EL (cell line): ENCODE results near the gene PSMB5.

Experiments used
- DNase-seq: peaks from one replicate; pipeline ENCODE4 v3.0.0-alpha.2; 2016

Gene PSMB5

DNA sequence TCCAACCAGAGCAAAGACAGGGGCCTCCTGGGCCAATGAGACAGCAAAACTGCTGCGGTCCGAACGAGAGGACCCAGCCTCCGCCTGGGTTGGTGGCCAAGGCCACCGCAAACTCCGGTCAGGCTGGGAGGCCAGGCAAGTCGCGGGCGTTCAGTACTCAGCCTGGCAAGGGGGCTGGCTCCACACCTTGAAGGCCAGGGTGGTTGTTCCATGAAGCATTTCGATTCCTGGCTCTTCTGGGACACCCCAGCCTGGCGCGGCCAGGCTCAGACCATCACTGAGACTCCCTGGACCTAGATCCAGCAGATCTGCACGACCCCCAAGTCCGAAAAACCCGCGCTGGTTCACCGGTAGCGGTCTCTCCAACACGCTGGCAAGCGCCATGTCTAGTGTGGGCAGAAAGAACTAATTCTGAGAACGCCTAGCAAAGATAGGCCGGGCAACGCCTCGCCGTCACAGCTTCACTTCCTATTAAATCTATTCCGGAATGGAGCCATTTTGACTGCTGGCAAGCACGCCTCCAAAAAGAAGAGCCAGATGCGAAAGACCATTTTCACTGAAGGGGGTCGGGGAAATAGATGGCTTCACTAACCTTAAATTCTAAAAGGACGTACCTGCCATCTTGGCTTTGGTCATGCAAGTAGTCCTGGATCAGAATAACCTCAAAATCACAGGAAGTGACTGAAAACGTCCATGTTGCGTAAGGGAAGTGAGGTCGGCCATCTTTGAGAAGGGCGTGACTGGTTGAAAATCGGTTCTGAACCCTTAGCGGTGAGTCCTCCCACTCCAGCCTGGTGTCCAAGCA is at the start of gene PSMB5:
Gene PSMB5, minus strand, starts transcription at position 403 of the 805 bp plus-strand sequence. Its CDS starts 19 bp downstream, at position 384.
- peak; percentile 94 for DNase-seq

DNA sequence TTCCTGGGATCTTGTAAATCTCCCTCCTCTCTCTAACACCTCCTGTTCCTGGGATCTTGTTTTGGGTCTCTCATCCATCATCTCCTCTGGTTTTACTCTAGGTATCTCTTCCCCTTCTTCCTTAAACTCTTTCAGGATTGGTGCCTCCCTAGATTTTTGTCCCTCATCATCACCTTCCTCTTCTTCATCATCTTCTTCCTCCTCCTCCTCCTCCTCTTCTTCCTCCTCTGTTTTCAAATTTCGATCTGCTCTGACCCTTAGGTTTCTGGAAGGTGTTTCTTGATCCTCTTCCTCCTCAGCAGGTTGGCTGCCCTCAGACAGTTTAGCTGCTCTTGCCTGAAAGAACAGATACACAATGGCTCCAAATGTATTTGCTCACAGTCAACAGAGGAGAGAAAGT is 45.8 kb upstream of the PSMB5 start:
- no peak for DNase-seq

DNA sequence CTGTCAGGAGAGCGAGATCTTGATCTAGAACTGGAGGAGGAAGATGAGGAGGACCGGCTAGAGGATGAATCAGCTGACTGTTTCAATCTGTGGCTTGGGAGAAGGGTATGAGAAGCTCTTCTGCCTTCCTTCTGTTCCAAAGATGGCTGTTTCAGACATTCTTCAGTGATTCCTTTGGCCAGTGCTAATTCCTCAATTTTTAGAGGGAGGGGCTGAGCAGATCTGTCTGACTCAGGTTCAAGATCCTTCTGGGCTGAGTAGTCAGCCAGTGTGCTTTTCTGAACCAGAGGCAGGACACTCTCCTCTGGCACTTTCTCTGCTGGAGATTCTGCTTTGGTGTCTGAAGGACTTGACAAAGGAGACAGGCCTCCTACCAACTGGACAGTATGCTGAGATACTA is 45.0 kb upstream of the PSMB5 start:
- peak; percentile 65 for DNase-seq

DNA sequence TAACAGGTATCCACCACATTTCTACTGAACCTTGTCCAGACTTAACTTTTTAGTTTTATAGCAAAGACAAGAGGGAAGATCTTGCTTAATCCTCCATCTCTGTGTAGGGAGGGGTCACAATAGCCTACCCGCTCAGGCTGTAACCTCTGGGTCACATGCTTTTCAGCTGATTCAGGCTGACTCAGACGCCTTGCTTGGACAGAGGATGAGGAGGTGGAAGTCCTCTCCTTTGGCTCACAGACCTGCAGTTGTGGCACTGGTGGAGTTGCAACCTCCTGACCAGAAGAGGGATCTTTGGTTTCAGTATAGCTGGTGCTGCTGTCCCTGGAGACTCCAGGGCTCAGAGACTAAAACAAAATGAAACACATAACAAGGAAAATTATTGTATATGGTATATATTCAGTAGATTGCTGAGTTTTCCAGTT is 44.0 kb upstream of the PSMB5 start:
- DNase-seq, result peak; percentile 99

DNA sequence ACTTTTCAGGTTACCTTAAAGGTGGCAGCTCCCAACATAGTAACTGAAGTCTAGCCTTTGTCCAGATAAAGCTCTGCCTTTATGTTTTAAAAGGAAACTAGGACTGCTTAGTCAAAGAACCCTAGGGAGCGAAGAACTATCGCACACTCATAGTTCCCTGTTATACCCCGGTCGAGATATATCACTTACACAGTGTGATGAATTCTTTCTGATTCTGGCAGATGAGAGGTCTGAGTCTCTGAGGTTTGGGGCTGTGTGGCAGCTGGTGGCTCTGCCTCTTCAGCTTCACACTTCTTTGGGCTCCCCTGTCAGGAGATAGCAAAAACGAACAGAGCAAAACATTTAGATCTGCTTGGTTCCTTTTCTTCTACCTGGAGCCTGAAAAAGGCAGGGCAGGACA is 43.3 kb upstream of the PSMB5 start:
- no peak for DNase-seq

DNA sequence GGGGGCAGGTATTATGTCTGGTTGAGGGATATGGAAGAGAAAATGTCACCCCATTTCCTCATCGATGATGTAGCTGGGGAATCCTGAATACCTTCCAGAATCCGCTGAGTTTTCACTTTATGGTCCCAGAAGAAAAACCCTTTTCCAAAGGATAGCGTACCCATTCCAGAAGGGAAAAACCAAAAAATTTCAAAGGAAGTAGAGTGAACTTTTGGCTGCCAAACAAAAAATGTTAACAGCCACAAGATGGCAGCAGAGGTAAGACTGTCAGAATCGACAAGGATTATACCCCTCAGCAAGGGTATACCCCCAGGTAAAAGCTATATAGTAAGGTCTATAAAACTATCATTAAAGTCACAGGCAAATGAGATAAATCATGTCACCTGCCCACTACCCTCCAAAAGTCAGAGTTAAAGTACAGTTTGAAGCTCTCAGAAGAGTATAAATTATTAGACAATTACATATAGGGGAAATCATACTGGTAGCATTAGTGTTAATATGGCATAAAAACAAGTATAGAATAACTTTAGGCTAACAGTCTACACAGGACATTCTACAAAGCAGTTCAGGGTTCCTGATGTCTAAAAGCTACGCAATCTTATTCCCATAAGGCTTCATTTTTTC is 42.2 kb upstream of the PSMB5 start:
- peak; percentile 48 for DNase-seq

DNA sequence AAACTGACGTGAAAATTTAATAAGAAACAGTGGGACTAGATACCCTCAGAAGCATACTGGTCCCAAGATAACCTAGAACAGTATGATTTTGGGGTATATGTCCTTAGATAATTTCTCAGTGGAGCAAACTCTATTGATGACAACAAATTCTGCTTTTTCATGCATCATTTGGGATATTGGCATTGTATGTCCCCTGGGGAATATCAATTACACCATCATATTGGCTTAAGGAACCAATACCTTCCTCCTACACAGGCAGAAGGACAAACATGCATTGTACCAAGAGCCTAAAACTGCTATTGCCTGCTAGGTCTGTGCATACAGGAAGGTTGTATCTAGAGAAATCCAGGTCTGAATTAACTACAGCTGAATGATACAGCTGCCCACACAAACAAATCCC is 40.2 kb upstream of the PSMB5 start:
- no peak for DNase-seq

DNA sequence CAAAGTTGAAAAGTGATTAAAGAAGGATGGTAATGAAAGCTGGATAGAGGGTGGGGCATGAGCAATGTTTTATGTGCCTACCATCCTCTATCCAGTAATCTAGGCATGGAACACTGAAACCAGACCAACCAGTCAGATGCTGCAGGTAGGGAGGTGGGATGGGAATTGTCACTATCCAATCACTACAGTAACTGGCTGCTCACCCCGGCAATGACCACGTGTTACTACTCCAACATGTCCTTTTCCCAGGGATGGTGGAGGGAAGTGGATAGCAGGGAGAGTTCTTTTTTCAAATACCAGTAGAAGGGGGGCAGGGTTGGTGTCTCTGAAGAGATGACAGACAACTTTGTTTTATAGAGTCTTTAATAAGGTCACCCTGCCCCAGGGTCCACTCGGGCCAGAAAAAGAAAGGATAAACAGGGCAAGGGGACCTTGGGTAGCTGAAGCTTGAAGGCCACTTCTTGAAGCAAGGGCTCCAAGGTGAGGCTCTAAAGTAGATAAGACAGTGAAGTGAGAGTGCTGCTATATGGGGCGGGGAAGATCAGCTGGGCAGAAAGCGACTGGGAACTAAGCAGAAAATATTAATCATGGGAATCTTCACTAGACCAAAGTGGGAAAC is 37.3 kb upstream of the PSMB5 start:
- peak; percentile 20 for DNase-seq

DNA sequence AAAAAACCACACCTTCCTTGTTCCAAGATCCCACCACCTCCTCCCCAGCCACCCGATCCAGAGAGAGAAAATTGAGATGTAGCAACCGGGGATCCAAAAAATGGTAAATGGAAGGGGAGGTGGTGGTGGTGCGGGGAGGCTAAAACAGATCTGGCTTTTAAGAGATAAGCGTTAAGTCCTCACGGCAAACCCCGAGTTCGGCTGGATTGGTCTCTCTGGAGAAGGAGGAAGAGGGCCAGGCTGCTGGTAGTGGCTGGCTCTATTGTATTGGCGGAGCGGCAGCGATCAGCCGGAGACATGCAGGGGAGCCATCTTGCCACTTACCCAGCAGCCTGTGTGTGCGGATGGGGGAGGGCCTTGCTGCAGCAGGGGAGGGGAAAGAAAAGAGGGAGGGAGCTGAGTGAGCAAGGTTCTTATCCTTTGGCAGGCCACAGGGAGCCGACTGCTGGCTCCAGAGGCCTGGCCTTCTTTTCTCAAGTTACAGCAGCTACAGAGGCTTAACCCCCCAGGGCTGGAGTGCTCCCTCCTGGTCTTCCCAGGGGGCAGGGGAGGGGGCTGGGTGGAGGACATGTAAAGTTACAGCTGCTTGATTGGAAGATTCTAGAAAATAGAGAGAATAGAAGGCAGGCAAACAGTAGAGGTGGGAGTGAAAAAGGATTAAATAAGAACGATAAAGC is 36.7 kb upstream of the PSMB5 start:
- peak; percentile 92 for DNase-seq

DNA sequence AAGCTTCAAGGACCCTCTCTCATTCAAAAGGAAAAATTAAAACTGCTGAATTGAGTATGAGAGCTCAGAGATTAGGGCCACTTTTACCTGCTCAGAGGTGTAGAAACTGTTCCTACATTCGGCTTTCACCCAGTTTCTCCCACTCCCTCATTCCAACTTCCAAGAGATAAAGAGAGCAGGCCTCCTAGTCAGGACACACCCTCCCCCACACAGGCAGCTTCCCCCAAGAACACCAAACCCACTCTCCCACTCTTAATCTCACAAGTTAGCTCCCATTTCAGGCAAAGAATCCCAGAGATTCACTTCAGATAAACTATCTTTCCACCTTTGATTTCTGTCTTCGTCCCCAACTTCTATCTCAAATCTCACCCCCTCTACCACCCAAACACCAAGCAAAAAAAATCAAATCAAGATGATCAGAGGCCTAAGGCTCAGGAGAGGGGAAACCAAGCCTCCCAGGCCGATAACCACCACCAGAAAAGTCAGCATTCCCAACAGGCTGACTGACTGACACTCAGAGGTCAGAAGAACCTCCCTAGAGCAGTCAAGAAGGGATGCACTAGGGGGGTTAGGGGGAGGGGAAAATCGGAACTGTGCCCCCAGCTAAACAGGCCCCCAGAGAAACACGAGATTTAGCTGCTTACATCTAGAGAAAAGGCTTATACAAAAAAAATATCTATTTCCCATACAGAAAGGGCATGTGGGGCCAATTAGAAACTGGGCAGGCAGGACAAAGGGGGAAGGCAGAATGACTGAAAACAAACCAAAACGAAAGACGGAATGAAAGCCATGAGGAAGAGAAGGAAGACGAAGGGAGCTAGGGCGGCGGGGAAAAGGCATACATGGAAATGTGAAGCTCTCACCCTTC is 35.8 kb upstream of the PSMB5 start:
- DNase-seq, result peak; percentile 32

DNA sequence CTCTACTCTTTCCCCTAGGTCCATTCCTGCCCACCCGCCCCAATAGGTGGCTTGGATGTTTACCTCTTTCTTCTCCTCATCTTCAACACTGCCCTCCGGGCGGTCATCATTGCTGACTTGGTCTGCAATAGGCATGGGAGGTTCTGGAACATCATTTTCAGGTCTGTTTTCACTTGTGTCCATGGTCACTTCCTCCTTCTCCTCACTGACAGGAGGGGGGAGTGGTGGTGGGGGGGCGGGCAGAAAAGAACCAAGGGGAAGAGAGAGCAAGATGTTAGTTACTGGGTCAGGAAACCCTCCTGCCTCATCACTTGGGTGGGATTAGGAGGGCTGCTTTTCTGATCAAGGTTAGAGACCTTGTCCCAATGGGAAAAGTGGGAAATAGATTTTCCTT is 34.7 kb upstream of the PSMB5 start:
- DNase-seq, result no peak

DNA sequence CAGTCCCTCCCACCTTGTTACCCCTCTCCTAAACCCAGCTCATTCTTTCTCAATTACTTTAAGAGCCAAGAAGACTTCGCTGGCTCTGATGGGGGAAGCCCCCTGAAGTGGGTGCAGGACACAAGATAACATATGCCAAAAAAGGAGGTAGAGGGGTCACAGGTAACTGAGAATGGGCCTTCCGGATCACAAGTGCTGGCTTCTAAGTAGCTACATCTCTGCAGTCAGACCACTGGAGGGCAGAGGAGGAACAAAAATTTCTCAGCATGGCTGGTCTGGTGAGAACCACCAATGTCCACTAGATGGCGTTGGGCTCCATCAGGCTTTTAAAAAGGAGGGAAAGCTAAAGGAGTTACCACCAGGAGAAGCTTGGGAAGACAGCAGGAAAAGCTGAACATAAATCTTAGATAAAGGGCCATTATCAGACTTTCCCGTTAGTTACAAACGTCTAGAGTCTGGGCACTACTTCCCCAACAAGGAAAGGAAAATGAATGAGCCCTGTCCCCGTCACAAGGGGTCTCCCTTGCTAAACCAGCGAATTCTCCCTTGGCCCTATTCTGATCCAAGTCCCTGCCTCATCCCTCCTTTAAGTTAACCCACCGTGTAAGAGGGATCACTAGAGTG is 34.2 kb upstream of the PSMB5 start:
- peak; percentile 95 for DNase-seq

DNA sequence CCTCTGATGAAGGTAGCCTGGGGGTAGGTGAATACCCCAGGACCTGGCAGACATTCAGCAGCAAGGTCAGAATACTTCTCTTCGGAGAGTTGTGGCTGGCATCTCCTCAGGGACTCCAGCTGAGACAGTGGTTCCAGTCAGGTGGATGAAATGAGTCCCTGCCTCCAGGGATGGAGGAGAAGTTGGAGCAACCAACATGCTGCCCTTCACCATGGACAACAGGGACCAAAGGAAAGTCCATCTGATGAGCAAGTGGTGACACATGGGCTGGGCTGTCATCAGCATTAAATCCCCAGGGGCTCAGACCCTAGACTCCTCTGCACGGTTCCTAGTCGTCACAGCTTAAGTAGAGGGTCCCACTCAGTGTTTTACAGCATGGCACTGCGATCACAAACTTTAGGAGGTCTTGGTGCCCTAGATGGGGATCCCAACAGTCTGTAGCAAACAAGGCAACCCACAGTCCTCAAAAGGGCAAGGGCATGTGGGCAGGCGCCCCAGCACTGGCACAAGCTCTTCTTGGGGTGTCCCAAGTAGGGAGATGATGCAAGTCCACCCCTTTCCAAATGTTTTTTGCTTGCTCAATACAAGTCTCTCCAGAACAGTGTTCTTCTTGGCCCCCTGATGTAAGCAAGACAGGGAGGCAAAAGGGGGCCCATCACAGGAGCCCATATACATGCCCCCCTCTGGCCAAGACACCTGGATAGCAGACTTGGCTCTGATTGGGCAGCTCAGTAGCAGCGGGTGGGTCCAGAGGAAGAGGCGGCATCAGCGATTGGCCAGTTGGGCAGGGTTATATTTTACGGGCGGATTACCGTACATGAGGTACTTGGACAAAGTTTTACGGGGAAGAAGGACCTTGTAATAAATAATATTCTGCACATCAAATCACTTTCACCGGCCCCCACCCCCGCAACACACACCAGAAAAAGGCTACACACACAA is 33.4 kb upstream of the PSMB5 start:
- DNase-seq, result peak; percentile 18

DNA sequence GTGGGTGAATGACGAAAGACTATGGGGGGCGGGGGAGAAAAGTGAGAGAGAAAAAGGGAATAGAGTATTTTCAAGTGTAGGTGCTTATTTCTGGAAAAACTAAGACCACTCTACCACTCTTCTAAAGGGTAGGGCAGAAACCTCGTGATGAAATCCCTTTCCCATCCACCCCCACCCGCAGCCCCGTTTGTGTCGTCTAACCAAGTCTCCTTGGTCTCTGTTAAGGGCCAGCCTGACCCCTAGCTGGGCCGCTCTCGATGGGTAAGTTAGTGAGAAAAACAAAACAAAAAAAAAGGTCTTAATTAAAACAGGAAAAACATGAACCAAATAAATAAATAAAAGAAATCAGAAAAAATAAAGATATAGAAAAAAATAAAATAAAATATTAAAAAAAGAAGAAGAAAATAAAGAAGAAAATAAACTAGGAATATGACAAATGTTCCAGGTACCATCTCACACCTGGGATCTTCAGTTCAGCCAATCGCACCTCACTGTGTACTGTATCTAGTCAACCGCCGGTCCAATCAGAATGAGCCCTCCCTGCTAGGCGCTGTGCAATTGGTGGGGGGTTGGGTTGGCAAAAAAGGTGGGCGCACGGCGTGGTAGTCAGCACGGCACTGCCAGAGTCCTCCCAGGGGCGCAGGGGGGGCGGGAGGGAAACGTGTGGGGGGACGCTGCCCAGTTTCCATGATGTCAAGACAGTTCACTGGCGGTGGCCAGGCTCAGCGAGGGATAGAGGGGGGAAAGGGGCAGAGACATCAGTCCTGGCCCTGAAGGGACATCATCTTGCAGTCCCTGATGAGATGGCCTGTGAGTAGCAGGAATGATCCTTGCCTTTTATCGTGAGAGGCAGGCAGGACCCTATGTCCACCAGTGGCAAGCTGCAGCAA is 32.4 kb upstream of the PSMB5 start:
- no peak for DNase-seq

DNA sequence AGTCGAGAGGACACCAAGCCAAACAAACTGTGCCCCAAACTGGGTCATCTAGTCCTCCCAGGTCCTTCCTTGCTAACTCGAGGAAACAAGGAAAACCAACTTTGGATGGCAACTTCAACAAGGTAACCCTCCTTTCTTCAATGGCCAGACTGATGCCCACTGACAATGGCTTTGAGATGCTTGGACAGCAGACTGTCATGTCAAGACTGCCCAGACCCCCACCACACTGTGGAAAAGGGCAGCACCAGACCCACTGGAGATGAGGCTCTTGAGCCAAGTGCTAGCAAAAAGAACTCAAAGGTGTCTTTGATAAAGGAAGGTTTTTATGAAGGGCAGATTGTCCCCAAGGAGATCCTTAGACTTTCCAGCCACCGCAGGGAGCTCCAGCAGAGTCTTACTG is 31.7 kb upstream of the PSMB5 start:
- no peak for DNase-seq

DNA sequence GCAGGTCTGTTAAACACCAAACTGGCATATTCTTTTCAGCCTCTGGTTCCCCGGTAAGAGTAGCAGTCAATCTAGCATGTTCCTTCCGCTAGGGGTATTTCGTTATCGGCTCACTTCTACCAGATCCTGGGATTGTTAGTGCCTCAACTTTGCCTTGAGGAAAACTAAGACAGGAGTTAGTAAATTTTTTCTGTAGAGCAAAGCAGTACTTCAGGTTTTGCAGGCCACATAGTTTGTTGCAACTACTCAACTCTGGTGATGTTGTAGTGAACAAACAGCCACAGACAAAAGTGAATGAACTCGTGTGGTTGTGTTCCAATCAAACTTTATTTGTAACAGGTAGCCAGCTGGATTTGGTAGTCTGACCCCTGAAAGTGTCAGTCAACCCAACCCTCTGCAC is 28.9 kb upstream of the PSMB5 start:
- DNase-seq, result no peak

DNA sequence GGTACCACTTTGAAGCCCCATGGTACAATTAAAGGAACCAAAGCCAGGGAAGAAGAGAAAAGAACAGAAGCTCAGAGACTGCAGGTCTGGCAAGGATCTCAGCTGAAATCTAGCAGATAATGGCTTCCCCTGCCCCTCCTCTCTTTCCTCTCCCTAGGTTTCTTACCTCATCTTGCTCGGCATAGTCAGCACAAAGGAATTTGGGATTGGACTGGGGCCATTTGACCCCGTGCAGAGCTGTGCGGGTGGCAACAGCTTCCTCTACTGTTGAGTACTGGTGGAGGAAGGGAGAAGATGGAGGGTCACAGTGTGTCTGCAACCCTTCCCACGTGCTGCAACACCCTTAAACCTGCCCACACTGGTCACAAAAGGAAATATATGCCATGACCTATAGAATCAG is 27.3 kb upstream of the PSMB5 start:
- peak; percentile 99 for DNase-seq

DNA sequence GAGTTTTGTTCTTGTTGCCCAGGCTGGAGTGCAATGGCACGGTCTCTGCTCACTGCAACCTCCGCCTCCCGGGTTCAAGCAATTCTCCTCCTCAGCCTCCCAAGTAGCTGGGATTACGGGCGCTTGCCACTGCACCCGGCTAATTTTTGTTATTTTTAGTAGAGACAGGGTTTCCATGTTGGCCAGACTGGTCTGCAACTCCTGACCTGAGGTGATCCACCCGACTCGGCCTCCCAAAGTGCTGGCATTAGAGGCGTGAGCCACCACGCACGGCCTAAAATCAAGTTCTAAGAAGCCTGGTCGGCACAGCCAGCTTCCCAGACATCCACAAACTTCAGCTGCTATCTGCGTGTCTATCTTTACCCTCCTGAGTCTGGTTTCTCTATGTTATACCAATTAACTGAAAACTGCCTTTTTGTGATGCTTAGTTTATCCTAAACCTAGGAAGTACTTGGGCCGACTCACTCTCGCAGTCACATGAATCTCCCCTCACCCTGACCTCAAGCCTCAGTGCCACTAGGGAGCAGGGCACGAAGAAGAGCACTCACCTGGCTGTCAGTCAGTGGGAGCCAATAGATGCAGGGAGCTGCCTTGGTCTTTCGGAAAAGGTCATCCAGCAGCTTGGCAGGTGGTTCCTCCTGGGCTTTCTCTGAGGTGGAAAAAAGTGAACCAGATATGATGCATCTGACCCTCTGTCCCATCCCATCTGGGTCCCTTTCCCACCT is 26.0 kb upstream of the PSMB5 start:
- no peak for DNase-seq
